Neural cell (in vitro differentiated cells): ENCODE measurements around the gene CXorf66.

Experiments
- EP300 ChIP-seq: fragments of 450-650 bp; conservative IDR thresholded peaks from 2 replicates; pipeline ENCODE4 v1.6.1; 2014; ENCODE audit warnings: antibody characterized with exemption, mild to moderate bottlenecking, moderate library complexity; ENCODE audit not compliant: poor library complexity, severe bottlenecking
- EZH2 ChIP-seq: fragments of 200-600, 300-800 bp; shearing (Covaris generic), sonication (generic); IDR thresholded peaks from 2 replicates; pipeline ENCODE4 v1.6.1; 2014; ENCODE audit warnings: antibody characterized with exemption, low read length, borderline replicate concordance, mild to moderate bottlenecking; ENCODE audit not compliant: insufficient read depth, poor library complexity, severe bottlenecking
- MXI1 ChIP-seq: fragments of 450-650 bp; conservative IDR thresholded peaks from 2 replicates; pipeline ENCODE4 v1.6.1; 2014; ENCODE audit warnings: antibody characterized with exemption, mild to moderate bottlenecking; ENCODE audit not compliant: poor library complexity, severe bottlenecking
- POLR2AphosphoS5 ChIP-seq: IDR thresholded peaks from 2 replicates; pipeline ENCODE4 v1.6.1; 2012
- RAD21 ChIP-seq: fragments of 450-650 bp; conservative IDR thresholded peaks from 2 replicates; pipeline ENCODE4 v1.6.1; 2014; ENCODE audit warnings: antibody characterized with exemption, mild to moderate bottlenecking, moderate library complexity
- TAF1 ChIP-seq: IDR thresholded peaks from 2 replicates; pipeline ENCODE4 v1.6.1; 2012; ENCODE audit warnings: low read depth
- TF ChIP-seq, protein P1 (sequence below): fragments of 450-650 bp; IDR thresholded peaks from 2 replicates; pipeline ENCODE4 v1.5.1; 2014; ENCODE audit warnings: antibody characterized with exemption, mild to moderate bottlenecking, moderate library complexity; ENCODE audit not compliant: poor library complexity, severe bottlenecking

DNA sequence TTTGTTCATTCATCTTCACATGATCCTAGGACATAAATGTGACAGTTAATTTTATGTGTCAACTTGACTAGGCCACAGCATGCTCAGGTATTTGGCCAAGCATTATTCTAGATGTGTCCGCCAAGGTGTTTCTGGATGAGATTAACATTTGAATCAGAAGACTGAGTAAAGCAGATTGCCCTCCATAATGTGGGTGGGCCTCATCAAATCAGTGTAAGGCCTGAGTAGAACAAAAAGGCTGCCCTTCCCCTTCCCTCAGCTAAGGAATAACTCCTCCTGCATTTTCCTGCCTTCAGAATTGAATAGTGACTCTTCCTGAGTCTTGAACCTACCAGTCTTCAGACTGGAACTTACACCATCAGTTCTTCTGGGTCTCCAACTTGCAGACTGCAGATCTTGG, 50.9 kb downstream of the CXorf66 start:
- TF ChIP-seq, protein P1, sequence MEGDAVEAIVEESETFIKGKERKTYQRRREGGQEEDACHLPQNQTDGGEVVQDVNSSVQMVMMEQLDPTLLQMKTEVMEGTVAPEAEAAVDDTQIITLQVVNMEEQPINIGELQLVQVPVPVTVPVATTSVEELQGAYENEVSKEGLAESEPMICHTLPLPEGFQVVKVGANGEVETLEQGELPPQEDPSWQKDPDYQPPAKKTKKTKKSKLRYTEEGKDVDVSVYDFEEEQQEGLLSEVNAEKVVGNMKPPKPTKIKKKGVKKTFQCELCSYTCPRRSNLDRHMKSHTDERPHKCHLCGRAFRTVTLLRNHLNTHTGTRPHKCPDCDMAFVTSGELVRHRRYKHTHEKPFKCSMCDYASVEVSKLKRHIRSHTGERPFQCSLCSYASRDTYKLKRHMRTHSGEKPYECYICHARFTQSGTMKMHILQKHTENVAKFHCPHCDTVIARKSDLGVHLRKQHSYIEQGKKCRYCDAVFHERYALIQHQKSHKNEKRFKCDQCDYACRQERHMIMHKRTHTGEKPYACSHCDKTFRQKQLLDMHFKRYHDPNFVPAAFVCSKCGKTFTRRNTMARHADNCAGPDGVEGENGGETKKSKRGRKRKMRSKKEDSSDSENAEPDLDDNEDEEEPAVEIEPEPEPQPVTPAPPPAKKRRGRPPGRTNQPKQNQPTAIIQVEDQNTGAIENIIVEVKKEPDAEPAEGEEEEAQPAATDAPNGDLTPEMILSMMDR, result no peak
- TF ChIP-seq EP300, result no peak
- no peak for TF ChIP-seq MXI1
- no peak for TF ChIP-seq EZH2
- no peak for TF ChIP-seq RAD21
- no peak for TF ChIP-seq TAF1
- TF ChIP-seq POLR2AphosphoS5, result no peak
